DMS79 (cell line): ENCODE measurements around the gene TPCN2.
A peak's percentile ranks its signal among the peaks of the same experiment; 100 is the strongest.
"Not testable (repeated sequence)": the region's sequence is repeated elsewhere in the genome, so short reads cannot be mapped to it uniquely, and the experiment has no call there.

Experiments
- DNase-seq: peaks from one replicate; lab custom pipeline; 2025; lab: John Stamatoyannopoulos, UW

TPCN2 gene

DNA sequence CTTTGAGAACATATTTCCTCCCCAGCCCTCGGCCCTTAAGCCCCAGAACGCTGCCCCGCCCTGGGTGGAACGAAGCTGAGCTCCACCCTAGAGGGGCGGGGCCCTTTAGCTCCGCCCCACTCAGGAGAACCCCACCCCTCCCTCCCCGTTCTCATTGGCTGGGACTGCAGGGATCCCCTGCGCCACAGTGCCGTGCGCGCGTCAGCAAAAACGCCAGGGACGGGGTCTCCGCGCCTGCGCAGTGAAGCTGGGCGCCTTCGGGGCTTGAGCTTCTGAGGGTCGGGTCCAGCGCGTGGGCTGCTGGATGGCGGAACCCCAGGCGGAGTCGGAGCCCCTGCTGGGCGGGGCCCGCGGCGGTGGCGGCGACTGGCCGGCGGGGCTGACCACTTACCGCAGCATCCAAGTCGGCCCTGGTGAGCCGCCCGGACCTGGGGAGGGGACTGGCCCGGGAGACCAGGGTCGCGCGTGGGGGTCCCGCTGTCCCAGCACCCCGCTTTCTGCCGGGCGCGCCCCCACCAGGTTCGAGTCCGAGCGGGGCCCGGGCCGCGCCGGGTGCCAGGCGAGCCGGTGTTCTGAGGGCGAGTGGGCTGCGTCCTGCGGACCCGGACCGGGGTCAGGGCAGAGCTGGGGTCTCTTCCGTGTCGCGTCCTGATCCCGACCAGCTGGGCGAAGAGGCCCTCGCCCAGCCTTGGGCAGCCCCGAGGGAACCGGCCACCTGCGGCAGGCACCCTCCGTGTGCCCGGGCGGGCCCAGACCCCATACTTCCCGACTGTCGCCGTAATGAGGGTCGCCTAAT is at the start of gene TPCN2:
TPCN2 (plus strand) TSS at position 239 of the 796 bp plus-strand sequence; CDS start at position 305, 66 bp downstream.
- peak; percentile 90 for DNase-seq

DNA sequence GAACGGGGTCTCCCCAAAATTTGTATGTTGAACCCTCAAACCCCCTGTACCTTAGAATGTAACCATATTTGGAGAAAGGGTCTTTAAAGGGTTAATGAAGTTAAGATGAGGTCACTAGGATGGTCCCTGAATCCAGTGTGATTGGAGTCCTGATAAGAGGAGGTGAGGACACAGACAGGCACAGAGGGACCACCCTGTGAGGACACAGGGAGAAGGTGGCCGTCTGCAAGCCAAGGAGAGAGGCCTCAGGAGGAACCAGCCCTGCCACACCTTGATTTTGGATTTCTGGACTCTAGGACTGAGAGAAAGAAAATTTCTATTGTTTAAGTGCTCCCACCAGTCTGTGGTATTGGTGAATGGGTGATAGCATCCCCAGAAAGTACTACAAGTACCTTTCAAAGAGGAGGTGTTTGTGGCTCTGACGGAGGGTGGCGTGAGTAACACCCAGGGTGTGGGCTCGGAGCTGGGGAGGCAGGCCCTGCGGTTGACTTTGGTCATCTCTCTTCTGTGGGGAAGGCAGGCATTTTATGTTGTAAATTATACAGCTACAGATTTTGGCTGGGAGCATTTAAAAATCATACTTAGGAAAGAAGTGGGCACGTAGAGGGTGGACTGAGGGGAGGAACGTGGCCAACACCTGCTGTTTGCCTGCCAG is 49.5 kb upstream of the TPCN2 start:
- DNase-seq = no peak

DNA sequence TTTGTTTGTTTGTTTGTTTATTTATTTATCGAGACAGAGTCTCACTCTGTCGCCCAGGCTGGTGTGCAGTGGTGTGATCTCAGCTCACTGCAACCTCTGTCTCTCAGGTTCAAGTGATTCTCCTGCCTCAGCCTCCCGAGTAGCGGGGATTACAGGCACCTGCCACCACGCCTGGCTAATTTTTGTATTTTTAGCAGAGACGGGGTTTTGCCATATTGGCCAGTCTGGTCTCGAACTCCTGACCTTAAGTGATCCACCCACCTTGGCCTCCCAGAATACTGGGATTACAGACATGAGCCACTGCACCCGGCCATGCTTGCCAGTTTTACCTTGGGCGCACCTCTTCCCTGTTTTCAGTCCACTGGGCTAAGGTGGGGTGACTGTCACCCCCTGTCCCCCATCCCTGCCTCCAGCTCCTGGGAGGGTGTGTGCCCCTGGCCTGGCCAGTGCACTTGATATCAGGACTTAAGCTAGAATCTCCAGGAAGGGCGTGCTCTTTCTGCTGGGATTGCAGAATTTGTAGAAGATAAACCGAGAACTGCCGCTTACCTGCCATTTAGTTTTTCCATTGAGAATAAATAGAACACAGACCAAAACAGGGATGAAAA is 48.9 kb upstream of the TPCN2 start:
- DNase-seq = not testable (repeated sequence)

DNA sequence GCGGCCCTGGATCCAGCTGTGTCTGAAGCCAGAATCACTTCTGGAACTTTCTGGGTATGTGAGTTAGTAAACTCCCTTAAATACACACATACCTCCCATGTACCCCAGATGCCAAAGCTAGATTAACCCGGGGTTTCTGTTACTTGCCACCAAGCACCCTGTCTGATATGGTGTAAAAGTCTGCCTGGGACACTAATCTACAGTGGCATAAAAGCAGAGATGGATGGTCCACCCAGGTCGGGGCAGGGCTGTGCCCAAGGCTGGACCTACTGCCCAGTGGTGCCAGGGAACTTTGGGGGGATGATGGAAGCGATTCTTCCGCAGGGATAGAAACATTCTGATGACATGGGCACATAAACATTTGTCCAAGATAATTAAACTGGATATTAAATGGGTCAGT is 48.3 kb upstream of the TPCN2 start:
- no peak for DNase-seq

DNA sequence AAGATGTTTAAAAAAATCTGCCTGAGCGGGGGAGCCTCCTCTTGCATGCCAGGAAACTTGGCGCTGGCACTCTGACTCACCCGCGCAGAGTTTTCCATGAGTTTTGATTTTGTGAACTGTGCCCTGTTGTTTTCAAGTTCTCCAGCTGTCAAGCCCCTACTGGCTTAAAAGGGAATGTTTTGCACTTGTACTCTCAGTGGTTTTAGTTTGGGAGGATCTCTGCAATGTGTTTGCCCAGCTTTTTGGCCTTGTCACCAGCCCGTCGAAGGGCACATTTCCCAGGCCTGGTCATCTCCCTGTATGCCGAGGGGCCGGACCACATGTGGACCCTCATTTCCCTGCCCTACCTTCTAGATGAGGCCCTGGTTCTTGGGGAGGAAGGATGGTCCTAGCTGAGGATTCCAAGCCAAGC is 47.9 kb upstream of the TPCN2 start:
- no peak for DNase-seq

DNA sequence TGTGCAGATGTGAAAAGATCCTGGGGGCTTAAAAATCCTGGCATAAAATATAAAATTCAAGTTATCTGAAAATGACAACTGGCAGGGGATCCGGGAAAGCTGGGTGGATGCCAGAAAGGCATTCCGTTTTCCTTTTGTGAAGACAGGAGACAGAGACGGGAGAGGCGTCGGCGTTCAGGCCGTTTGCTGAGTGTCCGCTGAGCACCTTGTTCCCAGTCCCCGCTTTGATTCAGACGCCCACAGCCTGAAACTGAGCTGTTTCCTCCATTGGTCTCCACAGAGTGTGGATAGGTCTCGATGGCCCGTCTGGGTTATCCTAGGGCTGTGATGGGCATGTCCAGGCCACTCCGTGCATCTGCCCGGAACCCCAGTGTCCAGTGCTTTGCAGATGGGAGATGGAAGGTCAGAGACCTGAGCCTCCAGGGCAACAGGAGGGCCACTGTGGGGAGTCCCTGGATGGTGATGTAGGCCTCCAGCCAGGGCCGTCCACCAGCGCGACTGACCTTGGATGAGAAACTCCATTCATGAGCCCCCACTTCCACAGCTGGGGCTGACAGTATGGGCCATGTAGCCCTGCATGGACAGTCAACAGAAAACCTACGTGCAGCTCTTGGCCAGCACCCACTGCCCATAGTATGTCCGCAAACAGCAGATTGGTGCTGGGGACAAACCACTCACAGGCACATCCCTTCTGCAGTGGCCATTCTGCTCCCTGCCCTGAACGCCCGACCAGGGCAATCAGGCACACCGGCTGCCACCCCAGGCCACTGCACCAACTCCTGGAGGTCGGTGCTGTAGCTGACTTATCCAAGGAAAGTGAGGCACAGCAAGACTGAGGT is 47.3 kb upstream of the TPCN2 start:
- DNase-seq = no peak

DNA sequence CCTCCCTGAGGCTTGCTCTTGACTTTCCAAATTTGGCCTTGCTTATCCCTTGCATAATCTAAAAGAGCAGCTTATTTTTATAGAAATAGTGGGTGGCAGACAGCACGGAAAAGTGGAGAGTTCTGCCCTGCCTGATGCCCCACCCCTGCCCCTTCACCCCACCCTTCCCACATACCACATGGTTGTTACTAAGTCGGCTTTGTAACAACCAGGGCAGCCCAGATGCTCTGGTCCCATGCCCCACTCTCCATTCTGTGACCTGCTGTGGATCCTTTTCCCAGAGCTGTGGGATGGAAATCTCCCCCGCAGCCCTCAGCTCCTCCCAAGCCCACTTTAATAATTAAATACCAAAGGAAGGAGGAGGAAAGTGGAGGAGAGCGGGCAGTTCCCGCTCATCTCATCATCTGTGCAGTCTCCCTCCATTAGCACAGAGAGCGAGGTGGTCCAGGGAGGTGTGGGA is 46.6 kb upstream of the TPCN2 start:
- DNase-seq = no peak

DNA sequence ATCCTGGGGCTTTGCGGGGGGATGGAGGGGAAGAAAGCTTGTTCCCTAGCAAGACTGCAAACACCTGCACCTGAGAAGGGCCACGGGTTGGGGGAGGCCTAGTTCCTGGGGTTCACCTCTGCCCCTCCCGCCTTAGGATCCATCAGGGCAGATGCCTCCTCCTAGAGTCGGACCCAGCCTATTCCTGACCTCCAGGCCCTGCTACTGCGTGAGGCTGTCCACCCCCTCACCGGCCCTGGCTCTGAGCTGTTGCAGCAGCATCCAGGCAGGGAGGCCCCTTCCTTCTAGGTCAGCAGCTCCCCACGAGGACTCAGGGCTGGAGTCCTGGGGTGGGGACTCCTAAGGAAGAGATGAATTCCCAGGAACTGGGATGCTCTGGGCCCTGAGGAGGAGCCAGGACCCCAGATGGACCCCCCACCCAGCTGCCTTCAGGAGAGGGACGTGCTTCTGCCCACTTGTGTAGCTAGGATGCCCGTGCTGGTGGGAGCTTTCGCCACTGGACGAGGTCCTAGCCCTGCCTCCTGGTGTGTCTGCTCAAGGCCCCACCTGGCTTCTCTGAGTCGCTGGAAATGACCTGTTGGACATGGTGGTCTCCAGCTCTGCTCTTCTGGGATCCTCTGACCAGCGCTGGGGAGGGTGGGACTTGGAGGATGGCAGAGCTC is 46.0 kb upstream of the TPCN2 start:
- no peak for DNase-seq

DNA sequence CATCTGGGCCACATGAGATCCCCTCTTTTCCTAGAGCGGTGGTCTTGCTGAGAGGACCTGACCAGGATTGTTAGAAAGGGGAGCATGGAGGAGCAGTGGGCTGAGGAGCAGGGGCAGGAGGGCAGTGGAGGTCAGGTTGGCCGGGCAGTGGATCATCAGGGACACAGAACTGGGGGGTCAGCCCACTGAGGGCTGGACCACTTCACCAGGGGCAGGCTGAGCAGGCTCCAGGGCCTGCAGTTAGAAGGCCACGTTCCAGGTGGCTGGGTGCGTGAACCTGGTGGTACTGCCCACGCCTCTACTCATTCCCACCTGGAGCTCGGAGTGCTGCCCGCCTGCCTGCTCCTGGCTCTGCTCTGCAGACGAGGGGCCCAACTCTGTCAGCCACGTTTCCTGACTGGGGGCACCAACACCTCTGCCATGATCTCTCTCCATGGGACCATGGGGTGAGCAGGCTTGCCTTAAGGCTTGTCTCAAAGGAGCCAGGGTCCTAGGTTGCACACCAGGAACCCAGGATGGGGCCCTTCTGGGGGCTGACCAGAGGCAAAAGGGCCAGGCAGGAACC is 45.3 kb upstream of the TPCN2 start:
- no peak for DNase-seq

DNA sequence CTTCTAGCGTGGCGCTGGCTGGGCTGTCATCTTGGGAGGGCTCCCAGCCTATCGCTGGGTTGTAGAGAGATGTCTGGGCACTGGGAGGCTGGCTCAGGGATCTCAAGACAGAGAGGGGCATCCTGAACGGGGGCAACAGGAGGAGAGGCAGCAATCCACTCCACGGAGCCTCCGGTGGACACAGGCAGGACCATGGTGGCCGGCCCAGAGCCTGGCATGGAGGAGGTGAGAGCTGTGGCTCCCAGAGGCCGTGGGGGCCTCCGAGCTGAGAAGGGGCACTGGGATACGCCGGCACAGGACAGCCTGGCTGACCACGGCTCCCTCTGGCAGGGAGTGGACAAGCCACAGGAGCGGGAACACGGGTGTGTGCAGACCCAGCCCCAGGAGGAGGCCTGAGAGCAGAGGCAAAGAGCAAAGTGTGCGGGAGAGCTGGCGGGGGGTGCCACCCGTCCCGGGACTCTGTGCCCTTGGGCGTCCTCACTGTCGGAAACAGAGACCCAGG is 44.8 kb upstream of the TPCN2 start:
- DNase-seq = no peak

DNA sequence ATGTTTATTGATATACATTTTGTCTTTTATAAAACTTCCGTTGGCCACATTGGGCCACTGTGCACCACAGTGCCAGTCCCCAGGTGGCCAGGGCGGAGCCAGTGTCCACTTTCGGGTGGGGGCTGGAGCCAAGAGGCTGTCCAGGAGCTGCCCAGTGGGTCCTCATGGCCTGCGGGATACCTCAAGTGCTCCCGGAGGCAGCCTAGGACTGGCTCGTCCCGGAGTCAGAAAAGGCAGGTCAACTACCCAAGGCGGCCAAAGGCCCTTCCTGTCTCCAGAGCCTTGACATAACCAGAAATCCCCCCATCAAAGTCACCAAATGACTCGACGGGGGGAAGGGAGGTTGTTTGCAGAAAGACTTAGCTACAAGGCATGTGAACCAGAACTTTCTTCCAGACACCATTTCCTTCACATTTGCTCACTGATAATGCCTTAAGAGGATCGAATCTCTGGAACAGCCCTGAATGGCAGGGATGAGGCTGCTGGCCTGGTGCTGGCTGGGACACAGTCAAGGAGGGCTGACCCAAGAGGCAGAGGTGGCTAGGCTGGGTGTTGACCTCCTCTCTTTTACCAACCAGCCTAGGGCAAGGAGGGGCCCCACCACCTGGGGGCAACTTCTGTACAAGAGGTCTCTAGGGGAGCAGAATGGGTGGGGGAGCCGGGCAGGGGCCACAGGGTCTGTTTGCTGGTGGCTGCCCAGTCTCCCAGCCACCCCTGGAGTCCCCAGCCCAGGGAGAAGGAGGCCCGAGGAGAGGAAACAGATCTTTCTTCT is 44.1 kb upstream of the TPCN2 start:
- no peak for DNase-seq

DNA sequence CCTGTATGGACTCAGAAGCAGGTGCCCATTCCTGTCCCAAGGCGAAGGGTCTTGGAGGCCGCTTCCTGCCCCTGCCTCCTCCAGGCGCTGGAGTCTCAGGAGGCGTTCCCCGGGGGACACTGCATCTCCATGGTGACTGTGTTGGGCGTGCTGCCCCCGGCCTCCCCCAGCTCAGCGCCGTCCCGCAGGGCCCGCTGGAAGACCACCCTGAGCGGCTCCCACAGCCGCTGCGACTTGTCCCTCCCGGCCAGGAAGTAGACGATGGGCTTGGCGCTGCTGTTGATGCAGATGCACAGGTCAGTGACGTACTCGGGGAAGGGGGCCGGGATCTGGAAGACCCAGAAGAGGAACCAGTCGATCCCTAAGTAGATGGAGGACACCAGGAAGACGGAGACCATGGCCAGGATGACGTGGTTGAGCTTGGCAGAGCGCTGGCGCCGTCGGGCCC is 43.5 kb upstream of the TPCN2 start:
- DNase-seq = no peak

DNA sequence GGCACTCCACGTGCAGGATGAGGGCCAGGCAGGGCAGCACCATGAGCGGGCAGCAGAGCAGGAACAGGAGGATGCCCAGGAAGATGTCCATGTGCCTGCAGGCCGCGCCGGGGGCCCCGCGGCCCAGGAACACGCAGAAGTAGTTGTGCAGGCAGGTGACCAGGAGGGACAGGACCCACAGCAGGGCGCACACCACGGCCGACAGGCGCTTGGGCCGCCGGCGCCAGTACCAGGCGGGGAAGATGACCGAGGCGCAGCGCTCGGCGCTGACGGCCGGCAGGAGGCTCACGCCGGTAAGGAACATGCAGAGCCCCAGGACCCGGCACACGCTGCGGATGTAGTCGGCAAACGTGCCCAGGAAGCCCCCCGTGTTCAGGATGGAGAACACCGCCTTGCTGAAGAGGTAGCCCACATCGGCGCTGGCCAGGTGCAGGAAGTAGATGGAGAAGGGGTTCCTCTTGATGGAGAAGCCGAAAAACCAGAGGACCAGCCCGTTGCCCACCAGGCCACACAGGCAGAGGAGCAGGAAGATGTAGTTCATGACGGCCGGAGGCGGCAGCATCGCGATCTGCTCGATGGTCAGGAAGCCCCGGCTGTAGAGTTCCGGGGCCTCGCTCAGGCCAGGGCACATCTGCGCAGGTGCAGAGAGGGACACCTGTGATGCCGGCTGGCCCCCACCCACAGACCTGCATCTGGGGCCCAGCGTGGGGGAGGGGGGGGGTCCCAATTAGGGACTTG is 42.9 kb upstream of the TPCN2 start:
- no peak for DNase-seq

DNA sequence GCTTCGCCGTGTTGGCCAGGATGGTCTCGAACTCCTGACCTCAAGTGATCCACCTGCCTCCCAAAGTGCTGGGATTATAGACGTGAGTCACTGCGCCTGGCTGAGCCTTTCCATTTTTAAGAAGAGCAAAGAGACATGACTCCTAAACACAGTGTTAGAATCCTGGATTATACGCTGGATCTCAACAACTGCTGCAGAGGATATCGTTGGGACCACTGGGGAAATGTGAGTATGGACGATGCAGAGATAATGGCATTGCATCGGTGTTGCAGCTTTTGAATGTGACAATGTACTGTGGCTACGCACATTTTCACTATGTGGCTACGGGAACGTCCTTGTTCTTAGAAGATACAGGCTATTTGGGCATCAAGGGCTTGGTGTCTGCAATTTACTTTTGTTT is 41.9 kb upstream of the TPCN2 start:
- DNase-seq = no peak

DNA sequence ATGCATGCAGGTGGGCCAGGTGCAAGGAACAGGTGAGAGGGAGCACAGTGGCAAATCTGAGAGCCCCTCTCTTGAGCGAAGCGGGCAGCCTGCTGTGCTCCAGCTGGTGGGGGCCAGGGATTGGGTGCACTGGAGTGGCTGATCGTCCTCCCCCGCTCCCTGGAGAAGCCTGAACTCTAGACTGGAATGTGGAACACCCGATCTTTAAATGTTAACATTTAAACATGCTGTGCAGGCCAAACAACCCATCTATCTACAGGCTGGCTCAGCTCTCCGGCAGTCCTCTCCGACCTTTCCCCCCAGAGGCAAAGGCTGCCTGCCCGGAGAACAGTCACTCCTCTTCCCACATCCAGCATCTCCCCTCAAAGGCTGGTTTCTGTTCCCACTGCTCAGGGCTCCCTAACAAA is 40.8 kb upstream of the TPCN2 start:
- no peak for DNase-seq

DNA sequence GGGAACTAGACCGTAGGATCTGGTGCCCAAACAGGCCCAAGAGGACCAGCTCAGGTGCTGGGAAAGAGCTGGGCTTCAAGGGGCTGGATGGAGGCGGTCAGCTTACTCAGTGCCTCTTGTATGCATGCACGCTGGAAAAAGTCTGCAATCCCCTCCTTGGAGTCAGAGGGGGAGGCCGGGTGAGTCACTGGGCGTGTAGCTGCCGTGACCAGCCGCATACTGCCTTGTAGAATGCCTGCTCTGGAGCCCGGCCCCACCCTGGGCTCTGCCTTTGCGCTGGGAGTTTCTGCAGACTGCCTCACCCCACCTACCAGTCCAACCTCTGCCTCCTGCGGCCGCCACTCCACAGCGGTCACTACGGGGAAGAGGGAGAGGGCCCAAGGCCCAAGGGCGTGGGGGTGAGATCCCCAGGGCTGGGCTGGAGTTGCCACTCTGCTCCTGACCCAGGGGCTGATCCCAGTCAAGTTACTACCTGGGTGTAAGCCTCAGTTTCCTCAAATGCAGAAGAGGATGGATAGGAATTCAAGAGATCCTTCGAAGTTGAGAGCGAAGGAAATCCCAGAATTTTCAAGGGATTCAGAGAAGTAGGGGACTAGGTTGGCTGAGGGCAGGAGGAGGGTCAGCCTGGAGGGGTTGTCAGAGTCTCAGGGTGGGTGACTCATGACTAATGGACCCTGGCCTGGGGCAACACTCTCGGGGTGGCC is 39.8 kb upstream of the TPCN2 start:
- DNase-seq = no peak

DNA sequence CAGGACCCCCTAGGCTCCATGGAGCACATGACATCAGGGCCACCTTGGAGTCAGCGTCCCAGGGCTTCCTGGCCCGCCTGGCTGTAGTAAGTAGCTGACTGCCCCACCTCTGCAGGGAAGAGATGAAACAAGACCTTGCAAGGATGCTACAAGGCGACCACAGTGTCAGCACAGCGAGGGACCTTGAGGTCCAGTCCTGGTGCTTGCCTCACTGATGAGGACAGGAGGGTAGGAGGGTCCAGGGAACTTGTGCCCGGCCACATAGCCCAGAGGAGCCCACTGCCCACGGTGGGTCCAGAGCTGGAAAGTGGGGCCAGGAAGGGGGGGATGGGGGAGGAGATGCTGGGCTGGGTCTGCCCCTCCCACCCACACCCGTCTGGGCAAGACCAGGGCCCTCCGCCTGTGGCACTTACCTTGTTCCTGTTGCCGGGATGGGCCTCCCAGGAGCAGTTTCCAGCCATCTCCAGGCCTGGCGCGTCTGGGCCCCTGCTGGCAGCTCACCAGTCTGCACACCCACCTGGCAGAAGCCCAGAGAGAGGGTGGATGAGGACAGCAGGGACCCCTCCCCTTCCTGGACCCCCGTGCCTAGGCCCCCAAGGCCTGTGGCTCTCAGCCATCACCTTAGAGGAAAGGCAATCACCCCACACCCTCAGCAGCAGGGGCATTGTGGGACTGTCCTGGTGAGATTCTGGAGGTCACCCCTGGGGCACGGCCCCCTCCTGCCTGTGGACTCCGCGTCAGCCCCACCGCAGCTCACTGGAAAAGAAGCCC is 39.1 kb upstream of the TPCN2 start:
- no peak for DNase-seq

DNA sequence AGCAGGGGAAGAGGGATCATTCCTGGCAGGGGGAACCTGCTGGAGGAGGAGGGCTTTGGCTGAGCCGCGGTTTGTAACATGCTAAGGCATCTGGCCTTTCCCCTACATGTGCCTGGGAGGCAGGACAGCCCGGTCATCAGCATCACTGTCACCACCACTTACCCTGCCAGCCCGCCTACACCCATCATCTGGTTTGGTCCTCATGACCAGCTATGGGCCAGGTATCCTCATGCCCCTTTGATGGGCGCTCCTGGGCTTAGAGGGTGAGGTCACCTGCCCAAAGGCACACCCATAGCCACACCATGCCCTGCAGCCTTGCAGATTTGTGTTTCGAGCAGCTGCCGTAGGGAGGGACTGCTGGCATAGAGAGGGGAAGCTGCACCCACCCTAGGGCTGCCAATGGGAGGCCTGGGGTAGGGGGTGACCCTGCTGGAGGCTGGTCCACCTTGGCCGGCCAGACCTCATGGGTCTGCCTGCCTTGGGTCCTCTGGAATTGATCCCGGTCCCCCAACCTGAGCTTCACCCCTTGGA is 38.3 kb upstream of the TPCN2 start:
- DNase-seq = no peak
